ENCODE data around the gene NRARP.
"Not testable (repeated sequence)": the region's sequence is repeated elsewhere in the genome, so short reads cannot be mapped to it uniquely, and the experiment has no call there.

Gene NRARP

GRCh38 chr9:137266585-137267453, 35.3 kb downstream of the NRARP start:
- DNase-seq (ENCODE audit: low read depth, low spot score) = no peak
- H3K27ac ChIP-seq = no peak overlapping the region

- H3K27ac ChIP-seq = no peak overlapping the region
- no peak for DNase-seq (ENCODE audit: low read depth, low spot score)
These were observed 35.9 kb downstream of the NRARP start for GRCh38 chr9:137266162-137266527.

DNA sequence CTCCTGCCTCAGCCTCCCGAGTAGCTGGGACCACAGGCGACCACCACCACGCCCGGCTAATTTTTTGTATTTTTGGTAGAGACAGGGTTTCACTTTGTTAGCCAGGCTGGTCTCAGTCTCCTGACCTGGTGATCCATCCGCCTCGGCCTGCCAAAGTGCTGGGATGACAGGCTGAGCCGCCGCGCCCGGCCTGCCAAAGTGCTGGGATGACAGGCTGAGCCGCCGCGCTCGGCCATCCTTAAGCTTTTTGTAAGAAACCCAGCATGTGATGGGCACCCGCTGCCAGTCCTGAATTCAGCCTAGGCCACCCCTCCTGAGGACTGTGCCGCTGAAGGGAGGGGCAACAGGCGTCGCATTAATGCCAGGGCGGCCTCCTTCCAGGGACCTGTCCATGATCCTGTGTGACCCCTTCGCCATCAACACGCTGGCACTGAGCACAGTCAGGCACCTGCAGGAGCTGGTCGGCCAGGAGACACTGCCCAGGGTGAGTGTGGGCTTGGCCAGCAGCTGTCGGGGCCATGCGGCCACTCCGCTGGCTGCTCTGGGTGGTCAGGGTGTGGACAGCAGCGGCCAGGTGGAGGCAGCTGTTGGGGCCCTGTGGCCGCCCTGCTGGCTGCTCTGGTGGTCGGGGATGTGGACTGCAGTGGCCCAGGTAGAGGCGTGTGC, 36.4 kb downstream of the NRARP start:
- no peak for DNase-seq (ENCODE audit: low read depth, low spot score)

DNA sequence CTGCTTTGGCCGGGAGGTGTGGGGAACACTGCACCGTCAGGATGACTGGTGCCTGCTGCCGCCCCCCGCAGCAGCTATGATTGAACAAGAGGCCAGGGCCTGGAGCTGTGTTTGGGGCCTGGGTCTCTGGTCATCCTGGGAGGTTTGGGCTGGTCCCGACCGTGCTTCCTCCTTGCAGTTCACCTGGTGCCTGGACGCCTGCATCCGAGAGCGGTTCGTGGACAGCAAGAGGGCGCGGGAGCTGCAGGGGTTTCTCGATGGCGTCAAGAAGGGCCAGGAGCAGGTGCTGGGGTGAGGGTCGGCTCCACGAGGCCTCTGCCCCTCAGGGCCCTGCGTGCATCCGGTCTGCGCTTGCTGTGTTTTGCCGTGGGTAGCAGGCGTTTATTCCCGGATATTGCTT, 38.0 kb downstream of the NRARP start:
- DNase-seq (ENCODE audit: low read depth, low spot score) = no peak
- no peak overlapping the region for H3K27ac ChIP-seq

More for the DNA sequence above, 36.4 kb downstream of the NRARP start:
- no peak overlapping the region for H3K27ac ChIP-seq

DNA sequence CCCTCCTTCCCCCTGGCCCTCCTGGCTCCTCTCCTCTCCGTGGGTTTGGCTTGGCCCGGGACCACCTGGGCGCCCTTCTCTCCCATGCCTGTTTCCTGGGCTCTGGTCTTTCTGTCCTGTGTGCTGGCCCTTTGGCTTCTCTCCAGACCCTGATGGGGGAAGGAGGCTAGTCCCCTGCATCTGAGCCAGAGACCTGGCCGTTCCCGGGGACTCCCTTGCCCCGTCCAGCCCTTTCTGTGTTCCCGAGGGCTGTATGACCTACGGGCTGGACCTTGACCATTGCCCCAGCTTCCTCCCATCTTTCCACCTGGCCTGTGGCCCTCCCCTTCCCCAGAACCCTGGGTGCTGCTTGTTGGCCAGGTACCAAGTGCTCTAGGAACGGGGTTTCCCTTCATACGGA, 38.6 kb downstream of the NRARP start:
- DNase-seq (ENCODE audit: low read depth, low spot score) = no peak
- no peak overlapping the region for H3K27ac ChIP-seq

DNA sequence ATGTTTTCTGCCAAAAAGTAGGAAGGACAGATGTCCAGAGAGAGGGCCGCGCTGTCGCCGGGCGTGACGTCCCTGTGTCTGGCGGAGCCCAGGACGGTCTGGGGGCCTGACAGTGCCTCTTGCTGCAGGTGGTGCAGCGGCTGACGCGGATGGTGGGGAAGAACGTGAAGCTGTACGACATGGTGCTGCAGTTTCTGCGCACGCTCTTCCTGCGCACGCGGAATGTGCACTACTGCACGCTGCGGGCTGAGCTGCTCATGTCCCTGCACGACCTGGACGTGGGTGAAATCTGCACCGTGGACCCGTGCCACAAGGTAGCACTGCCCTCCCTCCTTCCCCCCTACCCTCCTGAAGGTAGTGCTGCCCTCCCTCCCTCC, 39.2 kb downstream of the NRARP start:
- H3K27ac ChIP-seq = no peak overlapping the region
- no peak for DNase-seq (ENCODE audit: low read depth, low spot score)

DNA sequence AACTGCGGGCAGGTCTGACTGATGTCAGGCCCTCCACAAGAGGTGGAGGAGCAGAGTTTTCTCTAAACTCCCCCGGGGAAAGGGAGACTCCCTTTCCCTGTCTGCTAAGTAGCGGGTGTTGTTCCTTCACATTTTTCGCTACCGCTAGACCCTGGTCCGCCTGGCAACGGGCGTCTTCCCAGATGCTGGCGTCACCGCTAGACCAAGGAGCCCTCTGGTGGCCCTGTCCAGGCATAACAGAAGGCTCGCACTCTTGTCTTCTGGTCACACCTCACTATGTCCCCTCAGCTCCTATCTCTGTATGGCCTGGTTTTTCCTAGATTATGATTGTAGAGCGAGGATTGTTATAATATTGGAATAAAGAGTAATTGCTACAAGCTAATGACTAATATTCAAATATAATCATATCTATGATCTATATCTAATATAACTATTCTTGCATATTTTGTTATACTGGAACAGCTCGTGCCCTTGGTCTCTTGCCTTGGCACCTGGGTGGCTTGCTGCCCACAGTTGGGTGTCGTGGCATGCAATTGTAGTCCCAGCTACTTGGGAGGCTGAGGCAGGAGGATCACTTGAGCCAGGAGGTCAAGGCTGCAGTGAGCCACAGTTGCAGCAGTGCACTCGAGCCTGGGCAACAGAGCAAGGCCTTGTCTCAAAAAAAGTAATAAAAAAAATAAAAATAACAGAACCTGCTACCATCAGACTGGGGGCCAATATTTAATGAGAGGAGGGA, 39.7 kb downstream of the NRARP start:
- H3K27ac ChIP-seq; DNase-seq (ENCODE audit: low read depth, low spot score): not testable (repeated sequence)

- no peak for DNase-seq (ENCODE audit: low read depth, low spot score)
- no peak overlapping the region for H3K27ac ChIP-seq
These were observed 45.2 kb downstream of the NRARP start for GRCh38 chr9:137256856-137257255.

DNA sequence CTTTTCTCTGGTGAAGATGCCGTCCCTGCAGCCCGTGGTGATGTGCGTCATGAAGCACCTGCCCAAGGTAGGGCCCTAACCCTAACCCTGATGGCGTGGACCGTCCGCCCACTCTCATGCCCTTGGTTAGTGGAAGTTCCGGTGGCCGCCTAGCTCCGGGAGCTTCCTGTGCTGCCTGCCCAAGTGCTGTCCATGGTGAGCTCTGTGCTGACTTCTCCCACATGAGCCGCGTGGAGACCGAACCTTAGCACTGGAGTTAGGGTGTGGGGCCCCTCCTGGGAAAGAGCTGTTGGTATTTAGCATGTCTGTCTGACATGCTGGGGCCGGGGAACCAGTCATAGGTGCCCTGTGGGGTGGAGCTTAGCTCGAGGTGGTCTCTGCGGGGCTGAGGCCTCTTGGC, 45.7 kb downstream of the NRARP start:
- no peak overlapping the region for H3K27ac ChIP-seq
- DNase-seq (ENCODE audit: low read depth, low spot score) = no peak

GRCh38 chr9:137255448-137256114, 46.5 kb downstream of the NRARP start:
- DNase-seq (ENCODE audit: low read depth, low spot score) = no peak
- peak overlapping the region; percentile 53 for H3K27ac ChIP-seq

DNA sequence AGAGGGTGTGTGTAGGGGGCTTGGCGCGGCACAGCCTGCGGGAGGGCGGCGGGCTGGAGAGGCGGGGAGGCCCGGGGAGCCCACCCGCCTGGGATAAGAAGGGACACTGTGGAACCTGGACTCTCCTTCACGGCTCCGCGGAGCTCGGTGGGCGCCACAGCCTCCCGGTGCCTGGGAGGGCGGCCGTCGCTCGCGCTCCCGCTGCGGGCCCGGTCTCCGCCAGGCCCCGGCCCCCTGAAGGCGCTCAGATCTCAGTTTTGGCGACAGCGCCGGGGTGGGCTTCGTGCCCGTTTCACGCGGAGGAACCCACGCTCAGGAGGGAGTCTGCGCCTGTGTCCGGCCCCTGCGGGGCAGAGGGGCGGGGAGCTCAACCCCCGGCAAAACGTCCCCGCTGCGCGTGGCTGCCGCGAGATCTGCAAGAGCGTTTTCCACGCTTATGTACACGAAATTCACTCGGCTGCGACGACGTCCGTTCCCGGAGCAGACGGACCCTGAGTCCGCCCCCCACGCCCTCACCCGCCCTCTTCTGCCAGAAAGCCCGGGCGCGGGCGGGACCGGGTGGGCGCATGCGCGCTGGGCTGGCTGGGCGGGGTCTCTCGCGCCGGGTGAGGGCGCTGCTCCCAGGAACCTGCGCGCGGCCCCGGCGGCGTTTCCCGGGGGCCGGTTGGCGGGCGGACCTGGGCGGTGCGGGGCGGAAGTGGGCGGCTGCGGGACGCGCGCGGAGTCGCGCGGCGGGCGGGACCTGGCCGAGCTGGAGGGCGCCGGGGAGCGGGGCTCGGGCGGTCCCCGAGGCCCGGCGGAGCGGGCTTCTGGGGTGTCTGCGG, 47.2 kb downstream of the NRARP start, which contains the start of gene NELFB:
Gene NELFB (plus strand): TSS at position 704 of the 824 bp plus-strand sequence.
- peak within 1 kb of the TSS; percentile 53 for H3K27ac ChIP-seq

GRCh38 chr9:137253717-137254623, 48.1 kb downstream of the NRARP start:
- DNase-seq (ENCODE audit: low read depth, low spot score) = no peak
- H3K27ac ChIP-seq = no peak overlapping the region

More for the DNA sequence above, 47.2 kb downstream of the NRARP start, which contains the start of gene NELFB:
- no peak for DNase-seq (ENCODE audit: low read depth, low spot score)

DNA sequence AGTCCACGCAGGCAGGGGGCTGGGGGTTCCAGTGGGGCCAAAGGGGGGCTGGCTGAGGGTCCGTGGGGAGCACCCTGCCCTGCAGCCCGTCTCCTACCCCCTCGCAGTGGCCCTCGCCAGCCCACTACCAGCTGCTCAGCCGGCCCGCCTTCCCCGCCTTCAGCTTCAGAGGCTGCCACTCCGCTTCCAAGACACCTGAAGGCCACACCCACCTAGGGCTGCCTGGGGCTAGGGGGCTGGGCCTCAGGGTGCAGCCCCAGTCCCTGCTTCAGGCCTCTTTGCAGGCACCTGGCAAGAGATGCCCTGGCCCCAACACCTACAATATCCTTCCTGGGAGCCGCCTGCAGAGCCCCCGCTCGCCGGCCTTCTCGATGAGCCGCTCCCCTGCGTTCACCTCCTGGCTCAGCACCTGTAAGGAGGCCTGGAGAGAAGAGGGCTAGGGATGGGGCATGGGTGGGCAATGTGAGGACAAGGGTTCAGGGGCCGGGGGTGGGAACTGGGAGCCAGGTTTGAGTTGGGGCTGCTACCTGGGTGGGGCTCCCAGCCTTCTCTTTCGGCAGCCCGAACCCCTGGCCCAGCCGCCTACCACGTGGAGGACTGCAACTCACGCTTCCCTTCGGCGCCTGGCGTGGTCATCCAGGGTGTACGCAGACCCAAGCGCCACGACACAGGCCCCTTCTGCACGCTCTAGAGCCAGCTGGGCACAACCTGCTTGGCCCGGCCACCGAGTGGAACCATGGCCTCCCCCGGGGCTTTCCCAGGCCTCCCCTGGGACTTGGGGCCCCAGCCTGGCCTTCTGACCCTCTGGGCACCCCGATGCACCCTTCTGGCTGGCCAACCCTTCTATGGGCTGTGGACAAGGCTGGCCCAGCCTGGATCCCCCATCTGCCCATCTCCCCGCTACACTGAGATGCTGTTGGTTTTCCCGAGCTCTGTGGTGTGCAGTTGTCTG, 49.2 kb downstream of the NRARP start:
- H3K27ac ChIP-seq = no peak overlapping the region
- DNase-seq (ENCODE audit: low read depth, low spot score) = no peak

- no peak overlapping the region for H3K27ac ChIP-seq
- DNase-seq (ENCODE audit: low read depth, low spot score) = no peak
These were observed 50.4 kb downstream of the NRARP start for GRCh38 chr9:137251490-137252268.

GRCh38 chr9:137251194-137251461, 50.9 kb downstream of the NRARP start, which contains the start of gene STPG3:
Gene STPG3 (plus strand): TSS chr9:137251286. CDS start chr9:137251287, 1 bp downstream.
- no peak within 1 kb of the TSS for H3K27ac ChIP-seq
- no peak for DNase-seq (ENCODE audit: low read depth, low spot score)

- no peak for DNase-seq (ENCODE audit: low read depth, low spot score)
- no peak overlapping the region for H3K27ac ChIP-seq
These were observed 51.5 kb downstream of the NRARP start for GRCh38 chr9:137250329-137251193.

Data from epithelial cell of prostate (primary cell).